ENCODE results near the gene PABPN1. TPM values are rescaled to one million over a fixed set of nuclear protein-coding genes. Genes with fewer than 3 reads are reported as not detected.

Gene PABPN1
- total and polyA plus RNA-seq, 9 of the 15 experiments (the other 6 are each of a cell fraction or from before 2014, with no cell fraction given): 32.6 to 388 (median 178) TPM

DNA sequence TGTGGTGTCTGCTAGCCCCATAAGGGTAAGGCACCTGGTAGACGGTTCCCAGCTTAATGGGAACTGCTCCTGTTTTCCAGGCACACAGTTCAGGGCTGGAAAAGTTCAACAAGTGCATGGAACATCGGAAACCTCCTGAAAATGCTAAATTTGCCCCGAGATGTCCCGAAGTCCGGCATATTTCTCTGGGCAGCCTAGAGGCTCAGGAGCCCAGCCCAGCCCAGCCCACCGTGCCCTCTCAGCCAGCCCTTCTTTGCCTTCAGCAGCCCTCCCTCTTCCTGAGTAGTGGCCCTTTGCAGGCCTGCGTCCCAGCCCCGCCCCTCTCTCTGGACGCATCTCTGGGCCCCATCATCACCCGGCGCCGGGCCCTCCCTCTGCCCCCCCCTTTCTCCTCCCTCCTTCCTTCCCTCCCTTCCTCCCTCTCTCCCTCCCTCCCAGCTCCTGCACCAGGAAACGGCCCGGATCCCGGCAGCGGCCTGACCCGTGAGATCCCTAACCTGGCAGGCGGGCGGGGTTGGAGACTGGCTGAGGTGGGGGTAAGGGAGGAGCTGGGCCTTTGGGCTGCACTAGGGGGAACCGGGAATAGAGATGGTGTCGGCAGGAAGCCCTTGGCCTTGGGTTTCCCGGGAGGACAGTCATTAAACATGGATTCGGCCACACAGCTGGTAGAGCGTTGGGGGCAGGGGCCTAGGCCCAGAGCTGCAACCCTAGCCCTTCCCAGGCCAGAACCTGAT is 14.7 kb upstream of the PABPN1 start, which contains the start of gene BCL2L2 (continued):
- TF ChIP-seq FOXK2 (conservative IDR thresholded peaks at IDR 0.05 in 1 of 2, IDR thresholded peaks at IDR 0.05 in 1 of 2; ENCODE audit: low read depth in 2 of 2) (peak; percentile 88), PRDM10 (IDR thresholded peaks at IDR 0.05; ENCODE audit: partially characterized antibody) (peak; percentile 24), TAF7 (tag; IDR thresholded peaks at IDR 0.05) (no peak), HSF4 (CRISPR knock-in tag; IDR thresholded peaks at IDR 0.05; ENCODE audit: borderline replicate concordance) (no peak), ZNF695 (CRISPR knock-in tag; IDR thresholded peaks at IDR 0.05) (no peak), SMARCE1 (IDR thresholded peaks at IDR 0.05) (peak; percentile 53; the same call in 1 of the 2 replicates), MCM2 (IDR thresholded peaks at IDR 0.05; ENCODE audit: low read depth) (no peak), XRCC5 (IDR thresholded peaks at IDR 0.05; ENCODE audit: low read depth, low read length) (no peak), ZHX1 (conservative IDR thresholded peaks at IDR 0.05; ENCODE audit: low read length) (peak; percentile 63; the same call in 1 of the 2 replicates), ZNF197 (CRISPR knock-in tag; IDR thresholded peaks at IDR 0.05; ENCODE audit: low read depth) (no peak), KLF10 (CRISPR knock-in tag; IDR thresholded peaks at IDR 0.05) (no peak), CBX2 (IDR thresholded peaks at IDR 0.05; ENCODE audit: insufficient read depth, low read length, poor library complexity, severe bottlenecking) (no peak)
- TF ChIP-seq, protein P1, sequence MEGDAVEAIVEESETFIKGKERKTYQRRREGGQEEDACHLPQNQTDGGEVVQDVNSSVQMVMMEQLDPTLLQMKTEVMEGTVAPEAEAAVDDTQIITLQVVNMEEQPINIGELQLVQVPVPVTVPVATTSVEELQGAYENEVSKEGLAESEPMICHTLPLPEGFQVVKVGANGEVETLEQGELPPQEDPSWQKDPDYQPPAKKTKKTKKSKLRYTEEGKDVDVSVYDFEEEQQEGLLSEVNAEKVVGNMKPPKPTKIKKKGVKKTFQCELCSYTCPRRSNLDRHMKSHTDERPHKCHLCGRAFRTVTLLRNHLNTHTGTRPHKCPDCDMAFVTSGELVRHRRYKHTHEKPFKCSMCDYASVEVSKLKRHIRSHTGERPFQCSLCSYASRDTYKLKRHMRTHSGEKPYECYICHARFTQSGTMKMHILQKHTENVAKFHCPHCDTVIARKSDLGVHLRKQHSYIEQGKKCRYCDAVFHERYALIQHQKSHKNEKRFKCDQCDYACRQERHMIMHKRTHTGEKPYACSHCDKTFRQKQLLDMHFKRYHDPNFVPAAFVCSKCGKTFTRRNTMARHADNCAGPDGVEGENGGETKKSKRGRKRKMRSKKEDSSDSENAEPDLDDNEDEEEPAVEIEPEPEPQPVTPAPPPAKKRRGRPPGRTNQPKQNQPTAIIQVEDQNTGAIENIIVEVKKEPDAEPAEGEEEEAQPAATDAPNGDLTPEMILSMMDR (IDR thresholded peaks at IDR 0.05 in 2 of 3, conservative IDR thresholded peaks at IDR 0.05 in 1 of 3; ENCODE audit: insufficient read depth in 2 of 3, low read depth in 1 of 3, low read length in 3 of 3): no peak
- TF ChIP-seq, protein P2, sequence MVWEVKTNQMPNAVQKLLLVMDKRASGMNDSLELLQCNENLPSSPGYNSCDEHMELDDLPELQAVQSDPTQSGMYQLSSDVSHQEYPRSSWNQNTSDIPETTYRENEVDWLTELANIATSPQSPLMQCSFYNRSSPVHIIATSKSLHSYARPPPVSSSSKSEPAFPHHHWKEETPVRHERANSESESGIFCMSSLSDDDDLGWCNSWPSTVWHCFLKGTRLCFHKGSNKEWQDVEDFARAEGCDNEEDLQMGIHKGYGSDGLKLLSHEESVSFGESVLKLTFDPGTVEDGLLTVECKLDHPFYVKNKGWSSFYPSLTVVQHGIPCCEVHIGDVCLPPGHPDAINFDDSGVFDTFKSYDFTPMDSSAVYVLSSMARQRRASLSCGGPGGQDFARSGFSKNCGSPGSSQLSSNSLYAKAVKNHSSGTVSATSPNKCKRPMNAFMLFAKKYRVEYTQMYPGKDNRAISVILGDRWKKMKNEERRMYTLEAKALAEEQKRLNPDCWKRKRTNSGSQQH (CRISPR knock-in tag; IDR thresholded peaks at IDR 0.05): no peak

Data from K562 (cell line).